Astrocyte (in vitro differentiated cells and primary cell): ENCODE data around the gene ZNF648. TPM values are rescaled to one million over a fixed set of nuclear protein-coding genes. Genes with fewer than 3 reads are reported as not detected.

Experiments used
- DNase-seq: peaks from one replicate; pipeline ENCODE4 v3.0.0-alpha.2; 2010; ENCODE audit warnings: low read depth
- FAIRE-seq: peaks from 2 replicates; lab custom pipeline; 2011; peaks lifted over from hg19 to GRCh38; lab: Jason Lieb, UNC
- H2AFZ ChIP-seq: 2 replicates; pipeline ENCODE4 v1.6.0; 2012; ENCODE audit warnings: low read depth, low read length, inconsistent platforms
- H3K27ac ChIP-seq: 2 replicates; pipeline ENCODE4 v1.5.1; 2011; ENCODE audit warnings: low read depth, low read length, inconsistent platforms
- H3K27me3 ChIP-seq: 2 replicates; pipeline ENCODE4 v1.6.0; 2011; ENCODE audit warnings: low read length, inconsistent platforms; ENCODE audit not compliant: insufficient read depth
- H3K36me3 ChIP-seq: 2 replicates; pipeline ENCODE4 v1.5.1; 2011; ENCODE audit warnings: low read length, inconsistent platforms; ENCODE audit not compliant: insufficient read depth
- H3K4me1 ChIP-seq: 2 replicates; pipeline ENCODE4 v1.5.1; 2011; ENCODE audit warnings: low read length, inconsistent platforms; ENCODE audit not compliant: insufficient read depth
- H3K4me2 ChIP-seq: 2 replicates; pipeline ENCODE4 v1.6.0; 2012; ENCODE audit warnings: low read length, inconsistent platforms
- H3K4me3 ChIP-seq: 2 replicates; pipeline ENCODE4 v1.5.1; 2011; ENCODE audit warnings: low read depth, mild to moderate bottlenecking, low read length, inconsistent platforms; ENCODE audit not compliant: insufficient read depth
- H3K79me2 ChIP-seq: 2 replicates; pipeline ENCODE4 v1.6.0; 2012; ENCODE audit warnings: mild to moderate bottlenecking, low read length, inconsistent platforms; ENCODE audit not compliant: insufficient read depth
- H3K9ac ChIP-seq: 2 replicates; pipeline ENCODE4 v1.6.0; 2012; ENCODE audit warnings: mild to moderate bottlenecking, low read length, inconsistent platforms
- H3K9me3 ChIP-seq: 2 replicates; pipeline ENCODE4 v1.5.1; 2012; ENCODE audit warnings: low read depth, mild to moderate bottlenecking, low read length, inconsistent platforms; ENCODE audit not compliant: insufficient read depth
- H4K20me1 ChIP-seq: 2 replicates; pipeline ENCODE4 v1.6.0; 2012; ENCODE audit warnings: low read length, inconsistent platforms; ENCODE audit not compliant: insufficient read depth
- H3K27ac Mint-ChIP-seq: one replicate; pipeline ENCODE4 v1.8.0; 2021; ENCODE audit warnings: mild to moderate bottlenecking, mixed read lengths; ENCODE audit not compliant: unreplicated experiment
- H3K27me3 Mint-ChIP-seq: one replicate; pipeline ENCODE4 v1.8.0; 2021; ENCODE audit warnings: low read depth, mixed read lengths; ENCODE audit not compliant: unreplicated experiment
- H3K36me3 Mint-ChIP-seq: one replicate; pipeline ENCODE4 v1.8.0; 2021; ENCODE audit warnings: low read depth, mixed read lengths; ENCODE audit not compliant: unreplicated experiment
- H3K4me1 Mint-ChIP-seq: one replicate; pipeline ENCODE4 v1.8.0; 2021; ENCODE audit warnings: low read depth, mixed read lengths; ENCODE audit not compliant: unreplicated experiment
- H3K4me3 Mint-ChIP-seq: one replicate; pipeline ENCODE4 v1.8.0; 2021; ENCODE audit warnings: mild to moderate bottlenecking, moderate library complexity, mixed read lengths; ENCODE audit not compliant: unreplicated experiment
- H3K9me3 Mint-ChIP-seq: one replicate; pipeline ENCODE4 v1.8.0; 2021; ENCODE audit warnings: mild to moderate bottlenecking, mixed read lengths; ENCODE audit not compliant: unreplicated experiment
- EZH2 ChIP-seq: IDR thresholded peaks from 2 replicates; pipeline ENCODE4 v1.6.1; 2012; ENCODE audit warnings: mild to moderate bottlenecking, low read length, inconsistent platforms; ENCODE audit not compliant: insufficient read depth
- total RNA-seq: library from RNA; stranded (reverse); gene quantifications from 2 replicates; pipeline ENCODE4 v1.2.1, GENCODE V29; 2021
- TF ChIP-seq, protein P1 (sequence below): IDR thresholded peaks from 2 replicates; pipeline ENCODE4 v1.5.1; 2011; ENCODE audit warnings: low read depth, mild to moderate bottlenecking, inconsistent platforms, low read length, moderate library complexity; ENCODE audit not compliant: insufficient read depth

ZNF648 gene
- total RNA-seq, 1 donor from 2014 or later: not detected

DNA sequence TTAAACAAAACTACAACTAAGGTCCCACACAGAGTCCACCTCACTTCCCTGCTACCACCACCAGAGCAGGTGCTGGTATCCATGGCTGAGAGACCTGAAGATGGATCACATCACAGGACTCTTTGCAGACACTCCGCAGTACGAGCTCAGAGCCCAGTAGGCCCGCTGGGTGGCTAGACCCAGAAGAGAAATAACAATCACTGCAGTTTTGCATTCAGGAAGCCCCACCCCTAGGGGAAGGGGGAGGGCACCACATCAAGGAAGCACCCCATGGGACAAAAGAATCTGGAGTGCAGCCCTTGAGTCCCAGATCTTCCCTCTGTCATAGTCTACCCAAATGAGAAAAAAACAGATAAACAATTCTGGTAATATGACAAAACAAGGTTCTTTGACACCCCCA, 56.9 kb downstream of the ZNF648 start:
- DNase-seq (no peak), FAIRE-seq (no peak)
- no peaks in the 10 kb centered on the region for H3K4me1 Mint-ChIP-seq
- H3K9me3 Mint-ChIP-seq: peaks cover 3% of the 10 kb centered on the region
- H3K9ac ChIP-seq: no peak overlapping the region
- no peaks in the 10 kb centered on the region for H3K4me1 ChIP-seq
- no peak overlapping the region for H3K27ac ChIP-seq
- no peak overlapping the region for H3K4me2 ChIP-seq
- H3K27me3 ChIP-seq: no peaks in the 10 kb centered on the region
- no peaks in the 10 kb centered on the region for H3K79me2 ChIP-seq
- H3K36me3 Mint-ChIP-seq: no peaks in the 10 kb centered on the region
- H3K9me3 ChIP-seq: no peaks in the 10 kb centered on the region
- H3K27me3 Mint-ChIP-seq: no peaks in the 10 kb centered on the region
- no peak overlapping the region for H2AFZ ChIP-seq
- no peak overlapping the region for H3K27ac Mint-ChIP-seq
- H3K36me3 ChIP-seq: no peaks in the 10 kb centered on the region
- TF ChIP-seq EZH2: no peak
- TF ChIP-seq, protein P1, sequence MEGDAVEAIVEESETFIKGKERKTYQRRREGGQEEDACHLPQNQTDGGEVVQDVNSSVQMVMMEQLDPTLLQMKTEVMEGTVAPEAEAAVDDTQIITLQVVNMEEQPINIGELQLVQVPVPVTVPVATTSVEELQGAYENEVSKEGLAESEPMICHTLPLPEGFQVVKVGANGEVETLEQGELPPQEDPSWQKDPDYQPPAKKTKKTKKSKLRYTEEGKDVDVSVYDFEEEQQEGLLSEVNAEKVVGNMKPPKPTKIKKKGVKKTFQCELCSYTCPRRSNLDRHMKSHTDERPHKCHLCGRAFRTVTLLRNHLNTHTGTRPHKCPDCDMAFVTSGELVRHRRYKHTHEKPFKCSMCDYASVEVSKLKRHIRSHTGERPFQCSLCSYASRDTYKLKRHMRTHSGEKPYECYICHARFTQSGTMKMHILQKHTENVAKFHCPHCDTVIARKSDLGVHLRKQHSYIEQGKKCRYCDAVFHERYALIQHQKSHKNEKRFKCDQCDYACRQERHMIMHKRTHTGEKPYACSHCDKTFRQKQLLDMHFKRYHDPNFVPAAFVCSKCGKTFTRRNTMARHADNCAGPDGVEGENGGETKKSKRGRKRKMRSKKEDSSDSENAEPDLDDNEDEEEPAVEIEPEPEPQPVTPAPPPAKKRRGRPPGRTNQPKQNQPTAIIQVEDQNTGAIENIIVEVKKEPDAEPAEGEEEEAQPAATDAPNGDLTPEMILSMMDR: no peak
- H3K4me3 Mint-ChIP-seq: no peak overlapping the region
- H4K20me1 ChIP-seq: no peaks in the 10 kb centered on the region
- no peak overlapping the region for H3K4me3 ChIP-seq
